WERI-Rb-1 (cell line): ENCODE measurements around the gene BOLA1.
A peak's percentile ranks its signal among the peaks of the same experiment; 100 is the strongest.

ENCODE experiments used
- DNase-seq: peaks from one replicate; pipeline ENCODE4 v3.0.0-alpha.2; 2020
- H3K27ac ChIP-seq: fragments of 250-450 bp; sonication (Bioruptor Pico); 2 replicates; pipeline ENCODE4 v1.5.1; 2020; ENCODE audit warnings: mild to moderate bottlenecking, moderate library complexity
- H3K27me3 ChIP-seq: fragments of 250-450 bp; sonication (Bioruptor Pico); 2 replicates; pipeline ENCODE4 v1.5.1; 2021; ENCODE audit warnings: mild to moderate bottlenecking, low read depth, moderate library complexity; ENCODE audit not compliant: insufficient read depth, severe bottlenecking
- H3K36me3 ChIP-seq: fragments of 250-450 bp; sonication (Bioruptor Pico); 2 replicates; pipeline ENCODE4 v1.5.1; 2020; ENCODE audit warnings: mild to moderate bottlenecking, moderate library complexity
- H3K4me3 ChIP-seq: 2 replicates; pipeline ENCODE4 v1.5.1; 2011; ENCODE audit warnings: low read depth, mild to moderate bottlenecking, control low read depth, low read length
- H3K9me3 ChIP-seq: fragments of 250-450 bp; sonication (Bioruptor Pico); 2 replicates; pipeline ENCODE4 v1.5.1; 2021; ENCODE audit warnings: mild to moderate bottlenecking, moderate library complexity; ENCODE audit not compliant: severe bottlenecking
- CTCF ChIP-seq: IDR thresholded peaks from 2 replicates; pipeline ENCODE4 v1.5.1; 2011; ENCODE audit warnings: low read depth, mild to moderate bottlenecking, control low read depth, inconsistent platforms, low read length

Gene BOLA1

GRCh38 chr1:149888999-149889289, 10.4 kb upstream of the BOLA1 start:
- Histone ChIP-seq H3K9me3 (no peaks in the 10 kb centered on the region), H3K27ac (peak overlapping the region; percentile 89), H3K4me3 (peak overlapping the region; percentile 74), H3K36me3 (no peaks in the 10 kb centered on the region; the same call in 1 of the 2 replicates), H3K27me3 (no peaks in the 10 kb centered on the region)
- TF ChIP-seq CTCF, result no peak
- DNase-seq, result peak; percentile 9

GRCh38 chr1:149896575-149896974, 2.8 kb upstream of the BOLA1 start:
- Histone ChIP-seq H3K27ac (no peak overlapping the region), H3K27me3 (no peaks in the 10 kb centered on the region), H3K36me3 (no peaks in the 10 kb centered on the region), H3K4me3 (no peak overlapping the region), H3K9me3 (no peaks in the 10 kb centered on the region)
- TF ChIP-seq CTCF, result no peak
- no peak for DNase-seq

- Histone ChIP-seq H3K27me3 (no peaks in the 10 kb centered on the region), H3K4me3 (no peak overlapping the region), H3K27ac (peak overlapping the region; percentile 36; the same call in 1 of the 2 replicates), H3K9me3 (no peaks in the 10 kb centered on the region), H3K36me3 (peaks cover 67% of the 10 kb centered on the region)
- no peak for TF ChIP-seq CTCF
- DNase-seq, result peak; percentile 58
Observed at GRCh38 chr1:149903836-149904491, 4.6 kb downstream of the BOLA1 start.

GRCh38 chr1:149906570-149907075, 7.3 kb downstream of the BOLA1 start:
- no peak overlapping the region for H3K27ac ChIP-seq
- H3K4me3 ChIP-seq, result no peak overlapping the region
- H3K27me3 ChIP-seq, result no peaks in the 10 kb centered on the region
- no peaks in the 10 kb centered on the region for H3K9me3 ChIP-seq
- H3K36me3 ChIP-seq, result peaks cover 93% of the 10 kb centered on the region
- TF ChIP-seq CTCF, result no peak
- no peak for DNase-seq

GRCh38 chr1:149914545-149914944, 15.2 kb downstream of the BOLA1 start:
- Histone ChIP-seq H3K9me3 (no peaks in the 10 kb centered on the region), H3K27me3 (no peaks in the 10 kb centered on the region), H3K36me3 (peaks cover 45% of the 10 kb centered on the region), H3K4me3 (no peak overlapping the region), H3K27ac (no peak overlapping the region)
- no peak for TF ChIP-seq CTCF
- no peak for DNase-seq
